ENCODE results near the gene BCAS3. TPM values are rescaled to one million over a fixed set of nuclear protein-coding genes. Genes with fewer than 3 reads are reported as not detected.

Gene BCAS3
- total and polyA plus RNA-seq, 2 donors (not counting 1 experiment from before 2014, with no cell fraction given), result 13.9 to 73.4 TPM

DNA sequence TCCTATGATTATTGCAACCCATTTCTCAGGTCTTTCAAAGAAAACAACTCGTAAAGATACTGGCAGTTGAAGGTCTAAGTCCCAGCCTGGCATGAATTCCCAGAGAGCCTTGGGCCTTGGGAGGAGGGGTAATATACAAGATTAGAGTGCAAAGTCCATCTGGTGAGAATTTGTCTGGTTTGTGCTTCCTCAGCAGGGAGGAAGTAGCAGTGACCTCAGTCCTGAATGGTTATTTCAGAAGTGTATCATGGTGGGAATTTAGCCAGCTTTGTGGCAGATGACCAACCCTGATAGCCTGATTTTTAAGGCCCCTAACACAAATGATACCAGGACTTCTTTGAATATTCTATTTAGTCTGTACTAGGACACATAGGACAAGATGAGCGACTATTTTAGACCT is 570.7 kb downstream of the BCAS3 start:
- Histone ChIP-seq H3K27me3 (replicated peaks in 1 of 4; ENCODE audit: control extremely low read depth in 1 of 4, control insufficient read depth in 3 of 4, insufficient read depth in 4 of 4, low read length in 3 of 4) (no peaks in the 10 kb centered on the region), H3K9me3 (ENCODE audit: control extremely low read depth in 1 of 3, control insufficient read depth in 2 of 3, insufficient read depth in 1 of 3, low read length in 2 of 3) (peaks cover 0 to 3% (median 0%) of the 10 kb centered on the region in 3 donors), H3K4me1 (ENCODE audit: control insufficient read depth in 2 of 2, insufficient read depth in 2 of 2, low read length in 2 of 2) (no peaks in the 10 kb centered on the region), H3K4me3 (ENCODE audit: control extremely low read depth in 1 of 5, extremely low read depth in 1 of 5, insufficient read depth in 1 of 5, low read depth in 2 of 5, low read length in 4 of 5) (no peak overlapping the region), H3K9ac (ENCODE audit: low read length) (no peak overlapping the region), H2AFZ (ENCODE audit: insufficient read depth, low read depth, low read length, poor library complexity, severe bottlenecking) (no peak overlapping the region), H3K79me2 (ENCODE audit: control insufficient read depth, insufficient read depth, low read length) (no peaks in the 10 kb centered on the region), H3K36me3 (replicated peaks in 1 of 2; ENCODE audit: control extremely low read depth in 1 of 2, control insufficient read depth in 1 of 2, extremely low read depth in 1 of 2, insufficient read depth in 2 of 2, low read length in 1 of 2) (no peaks in the 10 kb centered on the region), H3K4me2 (replicated peaks; ENCODE audit: low read depth, low read length, poor library complexity, severe bottlenecking) (no peak overlapping the region), H3K27ac (ENCODE audit: low read length in 2 of 2) (no peak overlapping the region), H4K20me1 (ENCODE audit: control insufficient read depth, insufficient read depth, low read length, poor library complexity, severe bottlenecking) (no peaks in the 10 kb centered on the region)
- H3K9me3 Mint-ChIP-seq (ENCODE audit: insufficient read depth), result no peaks in the 10 kb centered on the region
- DNase-seq, result no peak
- peaks cover 17% of the 10 kb centered on the region for H3K4me1 Mint-ChIP-seq
- no peaks in the 10 kb centered on the region for H3K27me3 Mint-ChIP-seq
- POLR2A ChIA-PET, result no interaction called here
- no peak overlapping the region for H3K27ac Mint-ChIP-seq
- CTCF ChIA-PET, result no interaction called here
- WGBS (ENCODE audit: insufficient coverage), result 100% methylated on average over 1 of the region's 2 CpGs
- intact Hi-C loops (cut with micrococcal nuclease), result no loop called here
- no peak for ATAC-seq (ENCODE audit: low read depth)
- H3K4me3 Mint-ChIP-seq, result no peak overlapping the region
- TF ChIP-seq, protein P1, sequence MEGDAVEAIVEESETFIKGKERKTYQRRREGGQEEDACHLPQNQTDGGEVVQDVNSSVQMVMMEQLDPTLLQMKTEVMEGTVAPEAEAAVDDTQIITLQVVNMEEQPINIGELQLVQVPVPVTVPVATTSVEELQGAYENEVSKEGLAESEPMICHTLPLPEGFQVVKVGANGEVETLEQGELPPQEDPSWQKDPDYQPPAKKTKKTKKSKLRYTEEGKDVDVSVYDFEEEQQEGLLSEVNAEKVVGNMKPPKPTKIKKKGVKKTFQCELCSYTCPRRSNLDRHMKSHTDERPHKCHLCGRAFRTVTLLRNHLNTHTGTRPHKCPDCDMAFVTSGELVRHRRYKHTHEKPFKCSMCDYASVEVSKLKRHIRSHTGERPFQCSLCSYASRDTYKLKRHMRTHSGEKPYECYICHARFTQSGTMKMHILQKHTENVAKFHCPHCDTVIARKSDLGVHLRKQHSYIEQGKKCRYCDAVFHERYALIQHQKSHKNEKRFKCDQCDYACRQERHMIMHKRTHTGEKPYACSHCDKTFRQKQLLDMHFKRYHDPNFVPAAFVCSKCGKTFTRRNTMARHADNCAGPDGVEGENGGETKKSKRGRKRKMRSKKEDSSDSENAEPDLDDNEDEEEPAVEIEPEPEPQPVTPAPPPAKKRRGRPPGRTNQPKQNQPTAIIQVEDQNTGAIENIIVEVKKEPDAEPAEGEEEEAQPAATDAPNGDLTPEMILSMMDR (IDR thresholded peaks at IDR 0.05), result no peak
- TF ChIP-seq EZH2 (IDR thresholded peaks at IDR 0.05; ENCODE audit: borderline replicate concordance, insufficient read depth, low read depth, low read length, poor library complexity, severe bottlenecking), result no peak

DNA sequence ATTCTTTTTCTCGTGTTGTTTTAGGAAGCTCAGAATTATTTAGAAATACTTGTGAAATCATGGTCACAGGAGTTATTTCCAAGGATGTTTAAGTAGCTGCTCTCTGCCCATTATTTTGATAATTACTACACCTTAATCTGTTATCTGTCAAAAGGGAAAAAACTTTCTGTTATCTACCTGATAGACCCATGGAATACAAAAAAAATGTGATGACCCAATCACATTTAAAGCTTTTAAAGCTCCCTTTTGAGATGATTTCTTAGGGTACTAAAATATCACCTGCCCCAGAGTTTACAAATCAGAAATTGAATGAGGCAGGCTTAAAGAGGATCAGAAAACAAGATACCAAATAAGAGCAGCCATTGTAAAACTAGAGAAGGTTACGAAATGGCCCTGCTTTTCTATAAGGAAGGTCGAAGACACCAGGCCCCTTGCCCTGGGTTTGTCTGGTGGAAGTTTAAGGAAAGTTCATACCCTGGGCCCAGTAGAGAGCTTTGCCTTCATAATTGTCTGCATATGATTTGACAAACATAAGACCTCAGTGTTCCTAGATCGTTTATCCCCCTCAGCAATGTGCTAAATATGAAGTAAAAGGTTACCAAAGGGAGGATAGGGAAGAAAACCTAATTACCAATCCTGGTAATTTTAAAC is 572.1 kb downstream of the BCAS3 start:
- Mint-ChIP-seq H3K4me1 (peaks cover 17% of the 10 kb centered on the region), H3K27me3 (no peaks in the 10 kb centered on the region), H3K27ac (no peak overlapping the region), H3K4me3 (no peak overlapping the region), H3K9me3 (ENCODE audit: insufficient read depth) (no peaks in the 10 kb centered on the region)
- H3K27me3 ChIP-seq (replicated peaks in 1 of 4; ENCODE audit: control extremely low read depth in 1 of 4, control insufficient read depth in 3 of 4, insufficient read depth in 4 of 4, low read length in 3 of 4), result no peaks in the 10 kb centered on the region
- ATAC-seq (ENCODE audit: low read depth) (no peak), DNase-seq (no peak)
- H3K79me2 ChIP-seq (ENCODE audit: control insufficient read depth, insufficient read depth, low read length), result no peaks in the 10 kb centered on the region
- intact Hi-C loops (cut with micrococcal nuclease), result no loop called here
- H3K36me3 ChIP-seq (replicated peaks in 1 of 2; ENCODE audit: control extremely low read depth in 1 of 2, control insufficient read depth in 1 of 2, extremely low read depth in 1 of 2, insufficient read depth in 2 of 2, low read length in 1 of 2), result no peaks in the 10 kb centered on the region
- no CpG with 5 or more reads among the region's 4 CpGs for WGBS (ENCODE audit: insufficient coverage)
- TF ChIP-seq, protein P1 (IDR thresholded peaks at IDR 0.05), result no peak
- no peak for TF ChIP-seq EZH2 (IDR thresholded peaks at IDR 0.05; ENCODE audit: borderline replicate concordance, insufficient read depth, low read depth, low read length, poor library complexity, severe bottlenecking)
- H3K9me3 ChIP-seq (ENCODE audit: control extremely low read depth in 1 of 3, control insufficient read depth in 2 of 3, insufficient read depth in 1 of 3, low read length in 2 of 3), result no peaks in the 10 kb centered on the region
- H4K20me1 ChIP-seq (ENCODE audit: control insufficient read depth, insufficient read depth, low read length, poor library complexity, severe bottlenecking), result no peaks in the 10 kb centered on the region
- CTCF ChIA-PET, result no interaction called here
- H3K9ac ChIP-seq (ENCODE audit: low read length), result no peak overlapping the region
- no peak overlapping the region for H3K4me2 ChIP-seq (replicated peaks; ENCODE audit: low read depth, low read length, poor library complexity, severe bottlenecking)
- no peaks in the 10 kb centered on the region for H3K4me1 ChIP-seq (ENCODE audit: control insufficient read depth in 2 of 2, insufficient read depth in 2 of 2, low read length in 2 of 2)
- H3K4me3 ChIP-seq (ENCODE audit: control extremely low read depth in 1 of 5, extremely low read depth in 1 of 5, insufficient read depth in 1 of 5, low read depth in 2 of 5, low read length in 4 of 5), result no peak overlapping the region
- no peak overlapping the region for H3K27ac ChIP-seq (ENCODE audit: low read length in 2 of 2)
- POLR2A ChIA-PET, result no interaction called here
- H2AFZ ChIP-seq (ENCODE audit: insufficient read depth, low read depth, low read length, poor library complexity, severe bottlenecking), result no peak overlapping the region
